HepG2 (cell line): ENCODE data around the gene KCTD13. TPM values are rescaled to one million over a fixed set of nuclear protein-coding genes. Genes with fewer than 3 reads are reported as not detected.

Experiments
- ATAC-seq: fragments of 200-7000 bp; cut with Tn5 transposase; 3 replicates; pipeline ENCODE4 v1.9.1; 2020; ENCODE audit warnings: mild to moderate bottlenecking, moderate library complexity
- BruUV-seq: library from RNA; stranded (reverse); fragments of 400-500 nt; replicated peaks from 2 replicates; lab custom pipeline; 2021; lab: Mats Ljungman, UMichigan
- CTCF ChIA-PET: fragments of 300-600 bp; formaldehyde crosslinking; extraction: SDS; loops from one replicate; lab custom pipeline; 2021; ENCODE audit warnings: low total read pairs, inconsistent platforms, low intra/inter-chr PET ratio; lab: Yijun Ruan, JAX
- POLR2A ChIA-PET: fragments of 350-600 bp; sonication (Branson Sonifier 250); formaldehyde crosslinking; loops from one replicate; lab custom pipeline; 2020; ENCODE audit warnings: antibody characterized with exemption, inconsistent platforms; lab: Yijun Ruan, JAX
- DNase-seq: peaks from one replicate; pipeline ENCODE4 v3.0.0-alpha.2; 2015; ENCODE audit warnings: low spot score
- FAIRE-seq: peaks from 3 replicates; lab custom pipeline; 2011; peaks lifted over from hg19 to GRCh38; lab: Jason Lieb, UNC
- H2AFZ ChIP-seq: one replicate; pipeline ENCODE4 v1.6.1; 2011; ENCODE audit warnings: low read length, inconsistent platforms
- H3K27ac ChIP-seq: fragments of 300-600 bp; 3 replicates; pipeline ENCODE4 v1.8.0; 2011; ENCODE audit warnings: mixed run types, mild to moderate bottlenecking, mixed read lengths, low read length, inconsistent platforms; ENCODE audit not compliant: insufficient read depth; ENCODE audit errors: extremely low read length
- H3K27me3 ChIP-seq, 2 experiments: fragments of 200-600 bp in 1 of 2; 2 replicates in 1 of 2; 3 replicates in 1 of 2; pipeline versions ENCODE4 v1.6.0 to v1.8.0; 2011; ENCODE audit warnings: low read length in 2 of 2, mild to moderate bottlenecking in 2 of 2, moderate library complexity in 2 of 2, inconsistent platforms in 1 of 2; ENCODE audit not compliant: insufficient read depth in 2 of 2, control insufficient read depth in 1 of 2
- H3K36me3 ChIP-seq, 2 experiments: fragments of 200-600 bp in 1 of 2; replicated peaks in 1 of 2; 2 replicates in 1 of 2; 3 replicates in 1 of 2; pipeline versions ENCODE4 v1.5.1 to v1.8.0; 2011; ENCODE audit warnings: low read length in 2 of 2, inconsistent platforms in 1 of 2; ENCODE audit not compliant: insufficient read depth in 2 of 2, control insufficient read depth in 1 of 2
- H3K4me1 ChIP-seq: 2 replicates; pipeline ENCODE4 v1.5.1; 2012; ENCODE audit warnings: low read length, inconsistent platforms; ENCODE audit not compliant: insufficient read depth
- H3K4me2 ChIP-seq: 2 replicates; pipeline ENCODE4 v1.6.0; 2011; ENCODE audit warnings: low read depth, low read length, inconsistent platforms
- H3K4me3 ChIP-seq, 3 experiments: fragments of 200-600 bp in 1 of 3; sonication (generic), shearing (Covaris generic) in 1 of 3; replicated peaks in 1 of 3; 2 replicates each; pipeline ENCODE4 v1.5.1; 2011 to 2016; ENCODE audit warnings: low read length in 3 of 3, inconsistent platforms in 2 of 3, low read depth in 2 of 3, mild to moderate bottlenecking in 2 of 3, control low read depth in 1 of 3, mixed read lengths in 1 of 3; ENCODE audit not compliant: insufficient read depth in 1 of 3
- H3K79me2 ChIP-seq: one replicate; pipeline ENCODE4 v1.6.1; 2011; ENCODE audit warnings: low read length, inconsistent platforms; ENCODE audit not compliant: insufficient read depth
- H3K9ac ChIP-seq: 2 replicates; pipeline ENCODE4 v1.6.0; 2011; ENCODE audit warnings: mild to moderate bottlenecking, low read depth, low read length, inconsistent platforms; ENCODE audit not compliant: insufficient read depth
- H3K9me3 ChIP-seq: 2 replicates; pipeline ENCODE4 v1.5.1; 2012; ENCODE audit warnings: mild to moderate bottlenecking, low read length
- H4K20me1 ChIP-seq: 2 replicates; pipeline ENCODE4 v1.6.0; 2011; ENCODE audit warnings: inconsistent platforms, mild to moderate bottlenecking, low read length, moderate library complexity; ENCODE audit not compliant: insufficient read depth
- MNT ChIP-seq: fragments of 450-650 bp; IDR thresholded peaks from 2 replicates; pipeline ENCODE4 v1.6.1; 2016
- NFIB ChIP-seq: sonication (generic); formaldehyde crosslinking; IDR thresholded peaks from 2 replicates; pipeline ENCODE4 v1.9.0; 2021; ENCODE audit warnings: missing genetic modification reagents, mild to moderate bottlenecking, borderline replicate concordance
- NR2F6 ChIP-seq, 2 experiments: IDR thresholded peaks; 2 replicates each; pipeline ENCODE4 v1.6.1; 2016; ENCODE audit warnings: antibody characterized with exemption in 1 of 2, mild to moderate bottlenecking in 1 of 2
- ONECUT2 ChIP-seq: sonication (generic); formaldehyde crosslinking; IDR thresholded peaks from 2 replicates; pipeline ENCODE4 v1.4.0; 2020; ENCODE audit warnings: missing genetic modification reagents
- STAT5B ChIP-seq: sonication (generic); formaldehyde crosslinking; IDR thresholded peaks from 2 replicates; pipeline ENCODE4 v1.4.0; 2020; ENCODE audit warnings: missing genetic modification reagents
- THAP7 ChIP-seq: sonication (generic); formaldehyde crosslinking; IDR thresholded peaks from 2 replicates; pipeline ENCODE4 v1.8.1; 2023; ENCODE audit warnings: mild to moderate bottlenecking, missing genetic modification reagents
- ZNF768 ChIP-seq: sonication (generic); formaldehyde crosslinking; IDR thresholded peaks from 2 replicates; pipeline ENCODE4 v1.4.0; 2020; ENCODE audit warnings: missing genetic modification reagents
- WGBS: methylation state at CpG from one replicate; pipeline ENCODE4 v1.1.6; 2017; ENCODE audit warnings: low lambda C conversion rate; 5-methylcytosine and 5-hydroxymethylcytosine counted together
- in situ Hi-C: cut with HindIII; loops from 2 replicates; pipeline ENCODE4 v1.10.0; 2017; ENCODE audit warnings: low pct_unique_long_range_greater_than_20kb; ENCODE audit not compliant: extremely low pct_ligation_motif_present
- intact Hi-C: fragments of 100-400 bp; cut with micrococcal nuclease; formaldehyde crosslinking; loops from one replicate; pipeline ENCODE4 v1.10.0; 2022; ENCODE audit not compliant: unreplicated experiment
- polyA plus RNA-seq, 8 experiments: library from polyadenylated mRNA; depleted of rRNA in 3 of 8; stranded (reverse) in 7 of 8; unstranded in 1 of 8; fragments of >200 nt; fragmentation: Illumina TruSeq in 4 of 8; extraction: Trizol in 4 of 8; gene quantifications; 2 replicates each; pipeline versions ENCODE4 v1.2.1 to v1.2.3, GENCODE V29; 2011 to 2016; ENCODE audit warnings: low read depth in 4 of 8, missing spikeins in 1 of 8, mixed read lengths in 1 of 8; ENCODE audit not compliant: insufficient read depth in 1 of 8
- total RNA-seq, 5 experiments: library from RNA; depleted of rRNA; stranded (reverse); fragments of >200 nt; fragmentation: Illumina TruSeq; extraction: Trizol; gene quantifications; 2 replicates each; pipeline ENCODE4 v1.2.3, GENCODE V29; 2016; ENCODE audit warnings: low read depth in 1 of 5

KCTD13 gene
- total and polyA plus RNA-seq, 2 of the 13 experiments (the other 11 are each of a cell fraction or from before 2014, with no cell fraction given): 6.3 to 14.7 TPM

GRCh38 chr16:29920288-29921033, 5.6 kb downstream of the KCTD13 start:
- in situ Hi-C loops: no loop called here
- intact Hi-C loops: no loop called here
- Histone ChIP-seq H3K27ac (no peak overlapping the region), H3K9me3 (no peaks in the 10 kb centered on the region), H3K36me3 (peaks cover 3 to 37% of the 10 kb centered on the region in 2 experiments; a peak in 3 of 5 replicates), H3K79me2 (peaks cover 12% of the 10 kb centered on the region), H4K20me1 (no peaks in the 10 kb centered on the region), H3K9ac (no peak overlapping the region), H3K4me3 (no peak overlapping the region), H3K4me2 (no peak overlapping the region), H2AFZ (no peak overlapping the region)
- FAIRE-seq (no peak), DNase-seq (no peak)
- ChIA-PET POLR2A (interaction anchor here (0.9 kb wide), 1 partner anchor 53 kb away, joined by 3 read pairs; the partner anchor contains the start of gene TAOK2), CTCF (no interaction called here)
- BruUV-seq: no TSS peak
- WGBS: 96% methylated on average over 6 of the region's 6 CpGs
- TF ChIP-seq THAP7 (CRISPR knock-in tag) (no peak), ZNF768 (no peak), ONECUT2 (CRISPR knock-in tag) (no peak), NFIB (CRISPR knock-in tag) (no peak), MNT (no peak), STAT5B (CRISPR knock-in tag) (no peak), NR2F6 (IDR thresholded peaks at IDR 0.05) (no peak), NR2F6 (CRISPR knock-in tag; IDR thresholded peaks at IDR 0.05) (no peak)
- TF ChIP-seq, all 625 proteins: peak for 0
- no peak for ATAC-seq
- H3K4me1 ChIP-seq: peaks cover 25% of the 10 kb centered on the region
- H3K27me3 ChIP-seq: no peaks in the 10 kb centered on the region
